ENCODE results near the gene NFATC2IP. TPM values are rescaled to one million over a fixed set of nuclear protein-coding genes. Genes with fewer than 3 reads are reported as not detected.

NFATC2IP gene
- total and polyA plus RNA-seq, 9 of the 15 experiments (the other 6 are each of a cell fraction or from before 2014, with no cell fraction given), result 15.6 to 106 (median 46.9) TPM

DNA sequence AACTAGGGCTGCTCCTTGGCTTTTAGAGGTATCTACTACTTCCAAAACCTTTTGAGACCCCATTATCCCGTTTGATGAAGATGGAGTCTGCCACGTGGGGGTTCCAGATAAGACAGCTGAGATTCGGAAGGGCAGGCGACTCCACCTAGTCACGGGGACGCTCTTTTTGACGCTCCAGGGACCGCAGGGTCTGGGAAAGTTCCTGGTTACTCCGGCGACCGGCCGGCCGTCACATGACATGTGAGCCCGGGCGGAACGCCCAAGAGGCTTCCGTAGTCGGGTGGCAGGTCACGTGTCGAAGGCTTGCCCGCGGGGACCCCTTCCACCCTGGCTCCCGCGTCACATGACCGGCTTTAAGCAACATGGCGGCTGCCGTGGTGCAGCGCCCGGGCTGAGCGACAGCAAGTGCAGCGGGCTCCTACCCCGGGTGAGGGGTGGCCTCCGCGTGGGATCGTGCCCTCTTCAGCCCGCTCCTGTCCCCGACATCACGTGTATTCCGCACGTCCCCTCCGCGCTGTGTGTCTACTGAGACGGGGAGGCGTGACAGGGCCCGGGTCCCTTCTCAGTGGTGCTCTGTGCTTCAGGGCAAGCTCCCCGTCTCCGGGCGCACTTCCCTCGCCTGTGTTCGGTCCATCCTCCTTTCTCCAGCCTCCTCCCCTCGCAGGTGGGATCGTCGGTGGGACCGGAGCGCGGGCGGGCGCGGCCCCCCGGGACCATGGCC lies 23.9 kb downstream of the NFATC2IP start, which contains the start of gene SPNS1 (continued):
- TF ChIP-seq, protein P1, sequence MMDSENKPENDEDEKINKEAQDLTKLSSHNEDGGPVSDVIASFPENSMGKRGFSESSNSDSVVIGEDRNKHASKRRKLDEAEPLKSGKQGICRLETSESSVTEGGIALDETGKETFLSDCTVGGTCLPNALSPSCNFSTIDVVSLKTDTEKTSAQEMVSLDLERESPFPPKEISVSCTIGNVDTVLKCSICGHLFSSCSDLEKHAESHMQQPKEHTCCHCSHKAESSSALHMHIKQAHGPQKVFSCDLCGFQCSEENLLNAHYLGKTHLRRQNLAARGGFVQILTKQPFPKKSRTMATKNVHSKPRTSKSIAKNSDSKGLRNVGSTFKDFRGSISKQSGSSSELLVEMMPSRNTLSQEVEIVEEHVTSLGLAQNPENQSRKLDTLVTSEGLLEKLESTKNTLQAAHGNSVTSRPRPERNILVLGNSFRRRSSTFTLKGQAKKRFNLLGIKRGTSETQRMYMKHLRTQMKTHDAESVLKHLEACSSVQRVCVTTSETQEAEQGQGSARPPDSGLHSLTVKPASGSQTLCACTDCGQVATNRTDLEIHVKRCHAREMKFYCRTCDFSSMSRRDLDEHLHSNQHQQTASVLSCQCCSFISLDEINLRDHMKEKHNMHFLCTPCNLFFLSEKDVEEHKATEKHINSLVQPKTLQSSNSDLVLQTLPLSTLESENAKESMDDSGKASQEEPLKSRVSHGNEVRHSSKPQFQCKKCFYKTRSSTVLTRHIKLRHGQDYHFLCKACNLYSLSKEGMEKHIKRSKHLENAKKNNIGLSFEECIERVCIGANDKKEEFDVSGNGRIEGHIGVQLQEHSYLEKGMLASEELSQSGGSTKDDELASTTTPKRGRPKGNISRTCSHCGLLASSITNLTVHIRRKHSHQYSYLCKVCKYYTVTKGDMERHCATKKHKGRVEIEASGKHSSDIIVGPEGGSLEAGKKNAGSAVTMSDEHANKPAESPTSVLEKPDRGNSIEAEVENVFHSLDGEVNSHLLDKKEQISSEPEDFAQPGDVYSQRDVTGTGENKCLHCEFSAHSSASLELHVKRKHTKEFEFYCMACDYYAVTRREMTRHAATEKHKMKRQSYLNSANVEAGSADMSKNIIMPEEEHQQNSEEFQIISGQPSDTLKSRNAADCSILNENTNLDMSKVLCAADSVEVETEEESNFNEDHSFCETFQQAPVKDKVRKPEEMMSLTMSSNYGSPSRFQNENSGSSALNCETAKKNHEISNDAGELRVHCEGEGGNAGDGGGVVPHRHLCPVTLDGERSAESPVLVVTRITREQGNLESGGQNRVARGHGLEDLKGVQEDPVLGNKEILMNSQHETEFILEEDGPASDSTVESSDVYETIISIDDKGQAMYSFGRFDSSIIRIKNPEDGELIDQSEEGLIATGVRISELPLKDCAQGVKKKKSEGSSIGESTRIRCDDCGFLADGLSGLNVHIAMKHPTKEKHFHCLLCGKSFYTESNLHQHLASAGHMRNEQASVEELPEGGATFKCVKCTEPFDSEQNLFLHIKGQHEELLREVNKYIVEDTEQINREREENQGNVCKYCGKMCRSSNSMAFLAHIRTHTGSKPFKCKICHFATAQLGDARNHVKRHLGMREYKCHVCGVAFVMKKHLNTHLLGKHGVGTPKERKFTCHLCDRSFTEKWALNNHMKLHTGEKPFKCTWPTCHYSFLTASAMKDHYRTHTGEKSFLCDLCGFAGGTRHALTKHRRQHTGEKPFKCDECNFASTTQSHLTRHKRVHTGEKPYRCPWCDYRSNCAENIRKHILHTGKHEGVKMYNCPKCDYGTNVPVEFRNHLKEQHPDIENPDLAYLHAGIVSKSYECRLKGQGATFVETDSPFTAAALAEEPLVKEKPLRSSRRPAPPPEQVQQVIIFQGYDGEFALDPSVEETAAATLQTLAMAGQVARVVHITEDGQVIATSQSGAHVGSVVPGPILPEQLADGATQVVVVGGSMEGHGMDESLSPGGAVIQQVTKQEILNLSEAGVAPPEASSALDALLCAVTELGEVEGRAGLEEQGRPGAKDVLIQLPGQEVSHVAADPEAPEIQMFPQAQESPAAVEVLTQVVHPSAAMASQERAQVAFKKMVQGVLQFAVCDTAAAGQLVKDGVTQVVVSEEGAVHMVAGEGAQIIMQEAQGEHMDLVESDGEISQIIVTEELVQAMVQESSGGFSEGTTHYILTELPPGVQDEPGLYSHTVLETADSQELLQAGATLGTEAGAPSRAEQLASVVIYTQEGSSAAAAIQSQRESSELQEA (IDR thresholded peaks at IDR 0.05; ENCODE audit: low read depth), result peak; percentile 99
- TF ChIP-seq ZNF707 (CRISPR knock-in tag; conservative IDR thresholded peaks at IDR 0.05), result no peak
- TF ChIP-seq ZNF507 (tag; conservative IDR thresholded peaks at IDR 0.05), result no peak
- peak; percentile 90 for TF ChIP-seq TBP (optimal IDR thresholded peaks at IDR 0.05; ENCODE audit: low read depth, low read length)
- TF ChIP-seq TAL1 (IDR thresholded peaks at IDR 0.05), result no peak
- 0 out of 2 replicates have a peak, but pooled peaks have one; percentile 24 for TF ChIP-seq ZNF644 (tag; IDR thresholded peaks at IDR 0.05; ENCODE audit: low read depth)
- TF ChIP-seq NR2C1 (IDR thresholded peaks at IDR 0.05), result peak; percentile 84
- TF ChIP-seq NR2C1 (tag; IDR thresholded peaks at IDR 0.05), result peak; percentile 88
- TF ChIP-seq, protein P2, sequence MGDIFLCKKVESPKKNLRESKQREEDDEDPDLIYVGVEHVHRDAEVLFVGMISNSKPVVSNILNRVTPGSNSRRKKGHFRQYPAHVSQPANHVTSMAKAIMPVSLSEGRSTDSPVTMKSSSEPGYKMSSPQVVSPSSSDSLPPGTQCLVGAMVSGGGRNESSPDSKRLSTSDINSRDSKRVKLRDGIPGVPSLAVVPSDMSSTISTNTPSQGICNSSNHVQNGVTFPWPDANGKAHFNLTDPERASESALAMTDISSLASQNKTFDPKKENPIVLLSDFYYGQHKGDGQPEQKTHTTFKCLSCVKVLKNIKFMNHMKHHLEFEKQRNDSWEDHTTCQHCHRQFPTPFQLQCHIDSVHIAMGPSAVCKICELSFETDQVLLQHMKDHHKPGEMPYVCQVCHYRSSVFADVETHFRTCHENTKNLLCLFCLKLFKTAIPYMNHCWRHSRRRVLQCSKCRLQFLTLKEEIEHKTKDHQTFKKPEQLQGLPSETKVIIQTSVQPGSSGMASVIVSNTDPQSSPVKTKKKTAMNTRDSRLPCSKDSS (IDR thresholded peaks at IDR 0.05; ENCODE audit: low read depth, partially characterized antibody), result no peak
- peak; percentile 17; the same call in 1 of the 2 replicates for TF ChIP-seq NCOA1 (IDR thresholded peaks at IDR 0.05; ENCODE audit: low read depth)
- TF ChIP-seq ATF1 (CRISPR knock-in tag; IDR thresholded peaks at IDR 0.05), result no peak
- peak; percentile 86 for TF ChIP-seq ATF1 (tag; IDR thresholded peaks at IDR 0.05)
- TF ChIP-seq TCFL5 (CRISPR knock-in tag; conservative IDR thresholded peaks at IDR 0.05), result 0 out of 2 replicates have a peak, but pooled peaks have one; percentile 24
- TF ChIP-seq ATF7 (IDR thresholded peaks at IDR 0.05), result peak; percentile 79
- TF ChIP-seq, protein P3, sequence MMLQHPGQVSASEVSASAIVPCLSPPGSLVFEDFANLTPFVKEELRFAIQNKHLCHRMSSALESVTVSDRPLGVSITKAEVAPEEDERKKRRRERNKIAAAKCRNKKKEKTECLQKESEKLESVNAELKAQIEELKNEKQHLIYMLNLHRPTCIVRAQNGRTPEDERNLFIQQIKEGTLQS (IDR thresholded peaks at IDR 0.05), result peak; percentile 47; the same call in 1 of the 2 replicates
- TF ChIP-seq, protein P3 (CRISPR knock-in tag; conservative IDR thresholded peaks at IDR 0.05), result no peak
- peak; percentile 60 to 99; a peak in 3 of 4 replicates for TF ChIP-seq HDAC1 (IDR thresholded peaks at IDR 0.05)
- TF ChIP-seq BACH1 (tag; IDR thresholded peaks at IDR 0.05), result no peak
- peak in 1 of 2 experiments; percentile 8; a peak in 1 of 4 replicates for TF ChIP-seq TEAD1 (CRISPR knock-in tag; IDR thresholded peaks at IDR 0.05)

All from K562 (cell line).